AG09319 (cell line): ENCODE data around the gene POLR2I.

Experiments used
- DNase-seq: peaks from one replicate; pipeline ENCODE4 v3.0.0-alpha.2; 2010; ENCODE audit warnings: low read depth; ENCODE audit errors: extremely low read depth
- CTCF ChIP-seq: IDR thresholded peaks from 2 replicates; pipeline ENCODE4 v1.5.1; 2011; ENCODE audit warnings: low read depth, mild to moderate bottlenecking, inconsistent platforms, low read length, moderate library complexity

The POLR2I gene

GRCh38 chr19:36128392-36128736, 13.7 kb upstream of the POLR2I start:
- DNase-seq = no peak
- TF ChIP-seq CTCF = no peak

- no peak for DNase-seq
- no peak for TF ChIP-seq CTCF
These were observed 10.9 kb upstream of the POLR2I start for GRCh38 chr19:36125557-36125956.

DNA sequence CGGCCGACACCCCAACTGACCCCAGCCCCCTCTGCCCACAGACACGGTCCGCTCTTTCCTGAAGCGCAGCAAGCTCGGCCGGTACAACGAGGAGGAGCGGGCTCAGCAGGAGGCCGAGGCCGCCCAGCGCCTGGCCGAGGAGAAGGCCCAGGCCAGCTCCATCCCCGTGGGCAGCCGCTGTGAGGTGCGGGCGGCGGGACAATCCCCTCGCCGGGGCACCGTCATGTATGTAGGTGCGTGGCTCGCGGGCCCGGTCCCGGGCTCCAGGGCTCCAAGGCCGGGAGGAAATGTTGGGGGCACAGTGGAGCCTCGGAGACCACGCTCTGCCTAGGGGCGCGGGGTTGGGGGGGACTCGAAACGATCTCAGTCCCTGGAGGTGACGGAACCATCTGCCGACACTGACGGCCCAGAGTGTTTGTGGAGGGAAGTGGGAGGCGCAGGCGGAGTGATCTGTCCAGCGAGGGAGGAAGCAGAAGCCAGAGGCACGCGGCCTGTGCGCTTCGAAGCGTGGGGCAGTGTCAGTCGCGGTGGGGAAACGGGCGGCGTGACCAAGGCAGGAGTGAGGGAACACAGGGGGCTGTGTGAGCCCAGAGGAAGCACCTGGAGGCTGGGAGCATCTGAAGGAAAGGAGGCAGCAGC, 6.9 kb upstream of the POLR2I start:
- DNase-seq = no peak
- no peak for TF ChIP-seq CTCF

DNA sequence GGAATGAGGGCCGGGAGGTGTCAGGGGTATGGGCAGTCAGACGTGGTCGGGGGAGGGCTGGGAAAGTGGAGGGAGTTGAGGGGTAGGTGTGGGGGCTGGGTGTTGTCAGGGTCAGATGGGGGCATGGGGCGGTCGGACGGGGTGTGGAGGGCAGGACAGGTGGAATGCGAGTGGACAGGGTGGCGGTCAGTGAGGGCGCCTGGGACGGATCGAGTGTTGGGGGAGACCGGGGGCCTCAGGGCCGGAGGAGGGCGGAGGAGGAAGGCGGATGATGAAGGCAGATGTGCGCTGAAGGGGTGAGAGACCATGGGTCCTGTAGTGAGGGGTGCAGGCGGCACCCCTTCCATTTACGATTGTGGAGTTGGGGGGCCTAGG, 6.3 kb upstream of the POLR2I start:
- DNase-seq = no peak
- no peak for TF ChIP-seq CTCF

DNA sequence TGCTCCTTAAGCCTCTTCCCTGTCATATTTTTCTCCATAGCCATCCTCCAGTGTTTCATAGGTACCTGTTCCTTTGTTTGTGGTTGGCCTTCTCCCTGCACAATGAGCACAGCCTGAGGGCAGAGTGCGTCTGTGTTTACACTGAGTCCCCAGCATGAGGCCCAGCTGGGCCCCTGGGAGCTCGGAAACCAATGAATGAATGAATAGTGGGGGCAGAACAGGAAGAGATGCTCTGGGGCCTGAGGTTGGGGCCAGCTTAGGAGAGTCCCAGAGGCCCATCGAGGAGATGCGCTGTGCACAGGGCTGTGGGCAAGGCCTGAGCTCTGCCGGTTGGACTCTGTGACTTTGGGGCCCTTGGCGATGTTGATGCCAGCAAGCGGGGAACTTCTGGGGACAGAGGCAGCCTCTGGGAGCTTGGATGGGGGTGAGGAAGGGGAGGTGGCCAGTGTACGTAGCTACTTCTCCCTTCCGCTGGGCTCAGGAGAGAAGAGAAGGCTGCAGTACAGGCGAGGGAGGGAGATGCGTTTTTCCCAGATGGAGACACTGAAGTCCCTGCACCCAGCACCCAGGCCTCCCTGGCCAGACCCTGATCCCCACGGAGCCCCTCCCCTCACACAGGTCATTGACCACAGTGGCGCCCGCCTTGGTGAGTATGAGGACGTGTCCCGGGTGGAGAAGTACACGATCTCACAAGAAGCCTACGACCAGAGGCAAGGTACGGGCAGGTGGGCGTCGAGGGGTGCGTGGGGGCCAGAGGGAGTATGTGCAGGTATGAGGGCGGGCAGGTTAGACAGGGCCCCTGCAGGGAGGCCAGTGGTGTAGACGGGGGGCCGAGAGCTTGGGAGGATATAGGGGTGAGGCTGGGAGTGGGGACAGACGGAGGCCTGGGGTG, 5.7 kb upstream of the POLR2I start:
- no peak for DNase-seq
- no peak for TF ChIP-seq CTCF

DNA sequence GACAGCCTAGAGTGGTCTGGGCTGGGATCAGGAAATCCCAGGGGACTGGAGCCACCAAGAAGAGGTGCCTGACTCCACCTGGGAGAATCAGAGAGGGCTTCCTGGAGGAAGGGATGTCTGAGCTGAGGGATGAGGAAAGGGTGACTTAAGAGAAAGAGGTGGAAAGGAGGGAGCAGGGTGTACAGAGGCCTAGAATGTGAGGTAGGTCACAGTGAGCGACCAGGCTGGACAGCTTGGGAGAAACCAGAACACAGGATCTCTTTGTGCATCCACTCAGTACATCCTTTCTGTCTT, 1.6 kb upstream of the POLR2I start:
- no peak for DNase-seq
- no peak for TF ChIP-seq CTCF

- no peak for DNase-seq
- TF ChIP-seq CTCF = no peak
These were observed 1.0 kb upstream of the POLR2I start, which contains the start of gene TBCB for GRCh38 chr19:36115453-36116343. Gene TBCB, plus strand, starts transcription at chr19:36115468. Its CDS starts 93 bp downstream, at chr19:36115561.
